ENCODE measurements around the gene TBL3.

Gene TBL3

DNA sequence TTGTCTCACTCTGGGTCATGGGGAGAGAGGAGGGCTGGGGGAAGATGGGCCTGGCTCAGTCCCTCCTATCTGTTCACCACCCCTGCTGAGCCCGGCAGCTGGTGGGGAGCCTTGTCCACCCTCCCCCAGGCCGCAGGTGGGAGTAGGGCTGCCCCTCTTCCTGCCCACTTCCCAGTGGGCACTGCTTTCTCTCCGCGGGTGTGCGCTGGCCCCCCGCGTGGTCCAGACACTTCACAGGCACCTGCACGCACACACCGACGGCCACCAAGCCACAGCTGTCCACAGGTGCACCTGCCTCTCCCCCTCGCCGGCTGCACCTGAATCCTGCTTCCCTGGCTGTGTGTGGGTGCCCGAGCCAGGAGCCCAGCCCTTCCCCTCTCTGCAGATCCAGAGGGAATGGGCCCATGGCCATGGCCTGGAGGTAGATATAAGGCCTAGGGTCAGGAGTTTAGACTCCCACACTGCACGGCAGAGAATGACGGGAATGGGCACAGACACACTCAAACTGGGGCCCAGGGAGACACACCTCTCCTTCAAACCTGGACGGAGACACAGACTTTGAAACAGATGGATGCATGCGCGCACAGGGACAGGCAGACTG is 56.9 kb downstream of the TBL3 start:
- peak overlapping the region; percentile 97; the same call in 1 of the 2 replicates for H3K27ac ChIP-seq
- TF ChIP-seq, protein P1, sequence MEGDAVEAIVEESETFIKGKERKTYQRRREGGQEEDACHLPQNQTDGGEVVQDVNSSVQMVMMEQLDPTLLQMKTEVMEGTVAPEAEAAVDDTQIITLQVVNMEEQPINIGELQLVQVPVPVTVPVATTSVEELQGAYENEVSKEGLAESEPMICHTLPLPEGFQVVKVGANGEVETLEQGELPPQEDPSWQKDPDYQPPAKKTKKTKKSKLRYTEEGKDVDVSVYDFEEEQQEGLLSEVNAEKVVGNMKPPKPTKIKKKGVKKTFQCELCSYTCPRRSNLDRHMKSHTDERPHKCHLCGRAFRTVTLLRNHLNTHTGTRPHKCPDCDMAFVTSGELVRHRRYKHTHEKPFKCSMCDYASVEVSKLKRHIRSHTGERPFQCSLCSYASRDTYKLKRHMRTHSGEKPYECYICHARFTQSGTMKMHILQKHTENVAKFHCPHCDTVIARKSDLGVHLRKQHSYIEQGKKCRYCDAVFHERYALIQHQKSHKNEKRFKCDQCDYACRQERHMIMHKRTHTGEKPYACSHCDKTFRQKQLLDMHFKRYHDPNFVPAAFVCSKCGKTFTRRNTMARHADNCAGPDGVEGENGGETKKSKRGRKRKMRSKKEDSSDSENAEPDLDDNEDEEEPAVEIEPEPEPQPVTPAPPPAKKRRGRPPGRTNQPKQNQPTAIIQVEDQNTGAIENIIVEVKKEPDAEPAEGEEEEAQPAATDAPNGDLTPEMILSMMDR (conservative IDR thresholded peaks at IDR 0.05) = no peak
- TF ChIP-seq ZFX (IDR thresholded peaks at IDR 0.05) = no peak

DNA sequence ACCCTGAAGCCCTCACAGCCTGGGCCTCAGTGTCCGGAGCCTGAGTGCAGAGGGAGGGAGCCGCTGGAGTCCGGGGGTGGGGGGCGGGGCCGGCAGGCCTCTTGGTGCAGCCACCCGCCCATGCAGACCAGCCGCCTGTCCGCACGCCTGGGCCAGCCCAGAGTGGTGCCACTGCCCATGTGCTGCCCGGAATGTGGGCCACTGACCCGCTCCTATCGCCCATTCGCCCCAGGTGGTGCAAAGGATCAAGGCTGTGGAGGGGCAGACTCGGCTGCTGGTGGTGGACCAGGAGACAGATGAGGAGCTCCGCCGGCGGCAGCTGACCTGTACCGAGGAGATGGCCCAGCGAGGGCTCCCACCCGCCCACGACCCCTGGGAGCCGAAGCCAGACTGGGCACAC is 57.5 kb downstream of the TBL3 start:
- TF ChIP-seq, protein P1 (conservative IDR thresholded peaks at IDR 0.05) = no peak
- no peak for TF ChIP-seq ZFX (IDR thresholded peaks at IDR 0.05)

DNA sequence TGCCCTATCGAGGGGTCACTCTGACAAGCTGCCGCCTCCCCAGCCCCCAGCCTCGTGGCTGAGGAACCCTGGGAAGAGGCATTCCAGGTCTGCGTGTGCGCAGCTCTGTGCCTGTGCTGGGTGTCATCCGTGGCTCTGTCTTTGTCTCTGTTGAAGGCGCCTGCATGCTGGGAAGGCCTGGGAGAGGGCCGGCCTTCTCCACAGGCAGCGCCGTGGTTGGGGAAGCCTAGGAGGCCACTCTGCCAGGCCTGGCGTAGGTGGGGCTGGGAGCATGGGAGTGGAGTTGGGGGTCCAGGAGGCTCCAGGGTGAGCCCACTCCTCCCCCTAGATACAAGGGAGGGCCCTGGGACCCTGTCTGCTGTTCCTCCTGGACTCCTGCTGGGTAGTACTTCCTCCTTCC is 58.2 kb downstream of the TBL3 start:
- no peak overlapping the region for H3K27ac ChIP-seq
- no peak for TF ChIP-seq ZFX (IDR thresholded peaks at IDR 0.05)
- TF ChIP-seq, protein P1 (conservative IDR thresholded peaks at IDR 0.05) = no peak

More for the DNA sequence above, 57.5 kb downstream of the TBL3 start:
- H3K27ac ChIP-seq = no peak overlapping the region; the same call in 1 of the 2 replicates

DNA sequence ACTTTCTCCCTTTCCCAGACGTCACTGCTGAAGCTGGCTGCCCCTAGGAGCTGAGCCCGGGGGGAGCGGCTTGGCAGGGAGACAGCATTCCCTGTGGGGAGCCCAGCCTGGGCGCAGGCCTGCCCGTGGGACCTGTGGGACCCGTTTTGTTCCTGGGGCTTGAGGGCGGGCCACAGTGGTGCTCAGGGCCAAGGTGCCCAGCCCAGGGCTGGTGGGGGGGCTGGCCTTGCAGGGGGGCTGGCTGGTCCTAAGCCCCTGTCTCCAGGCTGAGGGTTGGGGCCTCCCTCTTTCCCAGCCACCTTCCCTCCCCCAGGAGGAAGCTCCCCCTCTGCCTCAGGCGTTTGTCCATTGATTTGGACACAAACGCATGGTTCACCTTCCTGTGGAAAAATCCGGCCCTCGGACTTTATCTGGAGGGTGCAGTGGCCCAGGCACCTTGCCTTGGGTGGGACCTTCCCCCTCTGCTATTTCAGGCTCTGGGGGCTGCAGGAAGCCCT is 59.3 kb downstream of the TBL3 start:
- no peak overlapping the region for H3K27ac ChIP-seq
- TF ChIP-seq ZFX (IDR thresholded peaks at IDR 0.05) = no peak
- TF ChIP-seq, protein P1 (conservative IDR thresholded peaks at IDR 0.05) = no peak

Data from C4-2B (cell line).